Stromal cell of bone marrow (primary cell): ENCODE measurements around the gene FAM228A.

Experiments used
- DNase-seq: peaks from one replicate; pipeline ENCODE4 v3.0.0-alpha.2; 2012; ENCODE audit warnings: low read depth

Gene FAM228A

DNA sequence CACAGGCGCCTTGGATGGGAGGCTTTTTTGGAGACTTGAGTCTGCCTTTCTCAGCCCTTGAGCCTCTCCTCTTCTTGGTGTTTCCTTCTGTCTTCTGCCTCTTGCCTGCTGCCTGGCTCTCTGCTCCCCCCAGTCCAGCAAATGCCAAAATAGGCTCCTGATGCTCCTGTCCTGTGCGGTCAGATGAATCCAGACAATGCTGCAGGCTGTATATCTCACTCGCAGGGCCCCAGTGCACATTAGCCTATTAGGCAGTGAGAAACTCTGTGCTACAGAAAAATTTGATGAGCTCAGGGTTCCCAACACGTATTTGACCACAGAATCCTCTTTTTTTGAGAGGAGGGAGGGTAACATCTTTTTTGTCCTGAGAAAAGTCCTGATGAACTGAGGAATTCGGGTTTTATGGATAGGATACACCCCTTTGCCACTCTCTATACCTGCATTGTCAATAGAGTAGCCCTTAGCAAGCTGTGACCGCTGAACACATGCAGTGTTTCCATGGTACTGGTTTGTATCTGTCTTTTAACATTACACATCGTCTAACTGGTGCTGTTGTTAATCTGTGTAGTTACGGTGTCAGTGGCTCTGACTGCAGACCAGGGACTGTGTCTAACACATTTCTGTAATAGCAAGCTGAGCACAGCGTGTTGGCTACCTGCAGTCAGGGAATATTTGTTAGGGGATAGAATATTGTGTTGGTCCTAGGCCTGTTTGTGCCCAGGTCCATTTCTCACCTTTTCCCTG, 50.8 kb downstream of the FAM228A start:
- no peak for DNase-seq

DNA sequence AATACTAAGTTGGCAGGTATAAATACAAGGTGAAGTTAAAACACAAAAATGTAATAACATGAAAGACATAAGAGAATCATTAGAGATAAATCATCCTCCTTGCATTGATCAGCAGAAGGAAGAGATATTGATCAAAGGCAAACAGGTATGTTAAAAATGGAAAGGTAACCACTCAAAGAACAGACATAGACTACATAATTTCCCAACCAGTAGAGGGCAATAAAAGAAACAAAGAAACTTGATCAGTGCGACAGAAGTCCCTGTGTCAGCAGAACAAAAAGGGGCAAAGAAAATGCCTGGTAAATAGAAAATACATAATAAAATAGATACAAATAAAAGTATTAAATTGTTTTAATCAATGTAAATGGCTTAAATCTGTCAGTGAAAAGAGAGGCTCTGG, 53.6 kb downstream of the FAM228A start:
- no peak for DNase-seq

DNA sequence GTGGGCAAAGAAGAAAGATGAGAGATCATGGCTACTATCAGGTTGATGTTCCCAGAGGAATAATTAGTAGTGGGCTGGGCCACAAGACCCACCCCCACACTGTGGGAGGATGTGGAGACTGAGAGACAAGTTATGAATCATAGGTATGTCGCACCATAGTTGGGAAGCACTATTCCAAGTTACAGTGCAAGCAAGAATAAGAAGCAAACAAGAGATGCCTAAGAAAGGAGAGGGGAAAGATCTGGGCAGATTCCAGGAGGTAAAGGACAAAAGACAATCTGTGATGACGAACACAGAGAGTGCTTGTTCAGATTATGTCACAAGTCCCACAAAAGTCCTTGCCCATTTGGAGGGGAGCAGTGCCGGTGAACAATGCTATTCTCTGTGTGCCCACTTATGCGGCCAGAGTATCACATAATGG, 56.6 kb downstream of the FAM228A start:
- DNase-seq: no peak

- no peak for DNase-seq
Observed at GRCh38 chr2:24233321-24233720, 58.5 kb downstream of the FAM228A start.

- DNase-seq: no peak
Observed at GRCh38 chr2:24237313-24237712, 62.5 kb downstream of the FAM228A start.

GRCh38 chr2:24238158-24238557, 63.3 kb downstream of the FAM228A start:
- no peak for DNase-seq

DNA sequence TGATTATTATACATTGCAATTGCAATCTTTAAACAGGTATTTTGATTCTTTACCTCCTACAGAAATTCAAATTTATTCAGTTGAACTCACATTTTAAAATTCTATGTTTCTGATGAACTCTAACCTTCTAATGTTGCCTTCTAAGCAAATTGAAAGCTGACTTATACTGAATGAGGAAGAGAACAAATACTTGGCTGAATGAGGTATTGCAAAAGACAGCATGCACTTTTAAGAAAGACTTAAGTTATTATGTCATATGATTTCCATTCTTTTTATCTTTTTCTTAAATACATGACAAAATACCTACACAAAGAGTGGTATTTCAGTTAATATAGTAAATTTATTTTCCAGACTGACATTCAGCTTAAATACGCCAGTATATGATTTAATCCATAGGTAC, 64.7 kb downstream of the FAM228A start:
- DNase-seq: no peak
